ENCODE results near the gene RASSF1.

Gene RASSF1

GRCh38 chr3:50325497-50326181, 15.0 kb downstream of the RASSF1 start:
- no peak overlapping the region for H3K9ac ChIP-seq (ENCODE audit: low read depth, low read length)
- no peak overlapping the region for H3K4me3 ChIP-seq (ENCODE audit: low read depth, low read length)
- H3K27me3 ChIP-seq (ENCODE audit: control insufficient read depth, insufficient read depth, low read length): no peaks in the 10 kb centered on the region
- no peaks in the 10 kb centered on the region for H3K9me3 ChIP-seq (ENCODE audit: control insufficient read depth, insufficient read depth, low read length)
- peaks cover 3% of the 10 kb centered on the region for H3K4me1 ChIP-seq (ENCODE audit: control insufficient read depth, insufficient read depth, low read length)
- peaks cover 13% of the 10 kb centered on the region for H3K36me3 ChIP-seq (ENCODE audit: control insufficient read depth, insufficient read depth, low read length)

DNA sequence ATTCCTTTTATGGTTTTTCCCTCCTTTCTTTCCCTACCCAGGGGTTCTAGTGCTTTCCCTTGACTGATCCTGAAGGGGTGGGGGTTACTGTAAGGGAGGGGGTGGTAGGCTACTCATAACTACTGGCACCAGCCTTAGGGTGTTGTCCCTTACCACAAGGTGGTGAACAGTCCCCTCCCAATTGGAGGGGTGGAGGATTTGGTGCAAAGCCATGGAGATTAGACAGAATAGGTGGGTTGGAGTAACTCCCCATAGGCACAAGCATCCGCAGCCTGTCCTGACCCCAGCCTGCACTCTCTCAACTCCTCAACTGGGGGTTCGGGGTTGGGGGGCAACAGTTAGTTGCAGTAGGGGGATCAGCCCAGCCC, 15.5 kb downstream of the RASSF1 start:
- peaks cover 9% of the 10 kb centered on the region for H3K36me3 ChIP-seq (ENCODE audit: control insufficient read depth, insufficient read depth, low read length)
- no peaks in the 10 kb centered on the region for H3K9me3 ChIP-seq (ENCODE audit: control insufficient read depth, insufficient read depth, low read length)
- peaks cover 5% of the 10 kb centered on the region for H3K4me1 ChIP-seq (ENCODE audit: control insufficient read depth, insufficient read depth, low read length)
- H3K4me3 ChIP-seq (ENCODE audit: low read depth, low read length): no peak overlapping the region
- no peaks in the 10 kb centered on the region for H3K27me3 ChIP-seq (ENCODE audit: control insufficient read depth, insufficient read depth, low read length)
- no peak overlapping the region for H3K9ac ChIP-seq (ENCODE audit: low read depth, low read length)

GRCh38 chr3:50324351-50325112, 16.1 kb downstream of the RASSF1 start:
- Histone ChIP-seq H3K27me3 (ENCODE audit: control insufficient read depth, insufficient read depth, low read length) (no peaks in the 10 kb centered on the region), H3K4me1 (ENCODE audit: control insufficient read depth, insufficient read depth, low read length) (peaks cover 7% of the 10 kb centered on the region), H3K4me3 (ENCODE audit: low read depth, low read length) (no peak overlapping the region), H3K9ac (ENCODE audit: low read depth, low read length) (no peak overlapping the region), H3K9me3 (ENCODE audit: control insufficient read depth, insufficient read depth, low read length) (no peaks in the 10 kb centered on the region), H3K36me3 (ENCODE audit: control insufficient read depth, insufficient read depth, low read length) (peaks cover 14% of the 10 kb centered on the region)

- Histone ChIP-seq H3K27me3 (ENCODE audit: control insufficient read depth, insufficient read depth, low read length) (no peaks in the 10 kb centered on the region), H3K36me3 (ENCODE audit: control insufficient read depth, insufficient read depth, low read length) (peaks cover 22% of the 10 kb centered on the region), H3K9ac (ENCODE audit: low read depth, low read length) (no peak overlapping the region), H3K4me1 (ENCODE audit: control insufficient read depth, insufficient read depth, low read length) (peaks cover 7% of the 10 kb centered on the region), H3K9me3 (ENCODE audit: control insufficient read depth, insufficient read depth, low read length) (no peaks in the 10 kb centered on the region), H3K4me3 (ENCODE audit: low read depth, low read length) (no peak overlapping the region)
Measured at GRCh38 chr3:50323614-50324199, 16.9 kb downstream of the RASSF1 start.

DNA sequence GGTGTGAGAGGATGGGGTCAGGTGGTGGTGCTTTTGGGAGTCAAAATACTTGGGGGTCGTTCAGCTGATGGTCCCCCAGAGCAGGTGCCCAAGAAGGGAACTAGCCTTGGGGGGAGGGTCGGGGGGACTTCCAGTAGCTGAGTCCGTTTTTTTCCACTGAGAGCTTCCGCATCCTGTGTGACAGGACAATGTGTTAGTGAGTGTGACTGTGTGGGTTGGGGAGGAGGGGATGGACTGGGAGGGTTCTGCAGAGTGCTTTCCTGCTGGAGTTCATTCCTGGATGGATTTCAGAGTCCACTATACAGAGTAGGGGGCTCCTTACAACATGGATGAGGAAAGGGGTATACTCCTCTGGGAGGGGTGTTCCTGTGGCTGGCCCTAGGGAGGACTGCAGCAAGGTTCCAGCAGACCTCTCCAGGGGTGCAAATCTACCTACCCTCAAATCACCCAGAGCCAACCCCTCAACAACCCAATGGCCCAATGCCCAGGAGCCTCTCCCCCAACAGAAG, 17.5 kb downstream of the RASSF1 start:
- Histone ChIP-seq H3K9ac (ENCODE audit: low read depth, low read length) (no peak overlapping the region), H3K4me1 (ENCODE audit: control insufficient read depth, insufficient read depth, low read length) (peaks cover 7% of the 10 kb centered on the region), H3K4me3 (ENCODE audit: low read depth, low read length) (peak overlapping the region; percentile 99), H3K27me3 (ENCODE audit: control insufficient read depth, insufficient read depth, low read length) (no peaks in the 10 kb centered on the region), H3K36me3 (ENCODE audit: control insufficient read depth, insufficient read depth, low read length) (peaks cover 28% of the 10 kb centered on the region), H3K9me3 (ENCODE audit: control insufficient read depth, insufficient read depth, low read length) (no peaks in the 10 kb centered on the region)

- Histone ChIP-seq H3K9me3 (ENCODE audit: control insufficient read depth, insufficient read depth, low read length) (no peaks in the 10 kb centered on the region), H3K27me3 (ENCODE audit: control insufficient read depth, insufficient read depth, low read length) (no peaks in the 10 kb centered on the region), H3K4me3 (ENCODE audit: low read depth, low read length) (peak within 1 kb of the TSS; percentile 99), H3K36me3 (ENCODE audit: control insufficient read depth, insufficient read depth, low read length) (peaks cover 32% of the 10 kb centered on the region), H3K9ac (ENCODE audit: low read depth, low read length) (peak within 1 kb of the TSS; percentile 100), H3K4me1 (ENCODE audit: control insufficient read depth, insufficient read depth, low read length) (peaks cover 7% of the 10 kb centered on the region)
Measured at GRCh38 chr3:50322386-50323091, 18.1 kb downstream of the RASSF1 start, which contains the start of gene HYAL2. Gene HYAL2, minus strand, starts transcription at chr3:50322745. Its CDS starts 2,256 bp downstream, at chr3:50320489.

DNA sequence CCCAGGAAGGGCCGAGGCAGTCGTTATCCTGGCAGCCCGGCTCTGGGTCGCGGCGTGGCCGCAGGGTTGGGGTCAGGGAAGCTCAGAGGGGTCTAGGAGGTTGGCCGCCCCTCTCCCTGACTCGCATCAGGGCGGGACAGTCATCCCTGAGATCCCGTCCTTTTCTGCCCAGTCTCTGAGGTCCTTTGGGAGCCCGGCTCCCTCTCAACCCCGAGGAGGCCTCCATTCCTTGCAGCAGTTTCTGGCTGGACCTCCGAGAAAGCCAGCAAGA, 18.6 kb downstream of the RASSF1 start:
- H3K9me3 ChIP-seq (ENCODE audit: control insufficient read depth, insufficient read depth, low read length): no peaks in the 10 kb centered on the region
- peaks cover 37% of the 10 kb centered on the region for H3K36me3 ChIP-seq (ENCODE audit: control insufficient read depth, insufficient read depth, low read length)
- H3K4me3 ChIP-seq (ENCODE audit: low read depth, low read length): peak overlapping the region; percentile 99
- H3K27me3 ChIP-seq (ENCODE audit: control insufficient read depth, insufficient read depth, low read length): no peaks in the 10 kb centered on the region
- H3K9ac ChIP-seq (ENCODE audit: low read depth, low read length): peak overlapping the region; percentile 71
- H3K4me1 ChIP-seq (ENCODE audit: control insufficient read depth, insufficient read depth, low read length): peaks cover 7% of the 10 kb centered on the region

- Histone ChIP-seq H3K4me1 (ENCODE audit: control insufficient read depth, insufficient read depth, low read length) (peaks cover 7% of the 10 kb centered on the region), H3K9me3 (ENCODE audit: control insufficient read depth, insufficient read depth, low read length) (no peaks in the 10 kb centered on the region), H3K27me3 (ENCODE audit: control insufficient read depth, insufficient read depth, low read length) (no peaks in the 10 kb centered on the region), H3K9ac (ENCODE audit: low read depth, low read length) (peak overlapping the region; percentile 100), H3K4me3 (ENCODE audit: low read depth, low read length) (peak overlapping the region; percentile 99), H3K36me3 (ENCODE audit: control insufficient read depth, insufficient read depth, low read length) (peaks cover 38% of the 10 kb centered on the region)
Measured at GRCh38 chr3:50321336-50322114, 19.1 kb downstream of the RASSF1 start.

GRCh38 chr3:50320853-50321335, 19.7 kb downstream of the RASSF1 start:
- Histone ChIP-seq H3K4me1 (ENCODE audit: control insufficient read depth, insufficient read depth, low read length) (peaks cover 7% of the 10 kb centered on the region), H3K9ac (ENCODE audit: low read depth, low read length) (peak overlapping the region; percentile 100)

GRCh38 chr3:50319894-50320625, 20.6 kb downstream of the RASSF1 start:
- Histone ChIP-seq H3K27me3 (ENCODE audit: control insufficient read depth, insufficient read depth, low read length) (no peaks in the 10 kb centered on the region), H3K9me3 (ENCODE audit: control insufficient read depth, insufficient read depth, low read length) (no peaks in the 10 kb centered on the region), H3K4me1 (ENCODE audit: control insufficient read depth, insufficient read depth, low read length) (peaks cover 7% of the 10 kb centered on the region), H3K9ac (ENCODE audit: low read depth, low read length) (peak overlapping the region; percentile 94), H3K4me3 (ENCODE audit: low read depth, low read length) (peak overlapping the region; percentile 99), H3K36me3 (ENCODE audit: control insufficient read depth, insufficient read depth, low read length) (peaks cover 35% of the 10 kb centered on the region)

More at GRCh38 chr3:50320853-50321335, 19.7 kb downstream of the RASSF1 start:
- no peaks in the 10 kb centered on the region for H3K27me3 ChIP-seq (ENCODE audit: control insufficient read depth, insufficient read depth, low read length)
- no peaks in the 10 kb centered on the region for H3K9me3 ChIP-seq (ENCODE audit: control insufficient read depth, insufficient read depth, low read length)
- peak overlapping the region; percentile 99 for H3K4me3 ChIP-seq (ENCODE audit: low read depth, low read length)
- H3K36me3 ChIP-seq (ENCODE audit: control insufficient read depth, insufficient read depth, low read length): peaks cover 40% of the 10 kb centered on the region
